Measurements from ENCODE around the gene NCAPH2. TPM values are rescaled to one million over a fixed set of nuclear protein-coding genes. Genes with fewer than 3 reads are reported as not detected.

Gene NCAPH2
- total RNA-seq, 1 experiment from 2014 or later: 39.8 TPM

GRCh38 chr22:50488006-50488677 is 19.9 kb upstream of the NCAPH2 start:
- ChIA-PET CTCF (no interaction called here), POLR2A (no interaction called here)
- H3K9me3 Mint-ChIP-seq (ENCODE audit: unreplicated experiment): no peaks in the 10 kb centered on the region
- intact Hi-C loops (cut with micrococcal nuclease): no loop called here
- H3K4me3 Mint-ChIP-seq (ENCODE audit: unreplicated experiment): no peak overlapping the region
- BruUV-seq (replicated peaks): no TSS peak
- H3K27me3 Mint-ChIP-seq (ENCODE audit: insufficient read depth, unreplicated experiment): no peaks in the 10 kb centered on the region
- DNase-seq (ENCODE audit: unreplicated experiment): no peak
- no peaks in the 10 kb centered on the region for H3K36me3 Mint-ChIP-seq (ENCODE audit: insufficient read depth, unreplicated experiment)
- TF ChIP-seq, protein P1, sequence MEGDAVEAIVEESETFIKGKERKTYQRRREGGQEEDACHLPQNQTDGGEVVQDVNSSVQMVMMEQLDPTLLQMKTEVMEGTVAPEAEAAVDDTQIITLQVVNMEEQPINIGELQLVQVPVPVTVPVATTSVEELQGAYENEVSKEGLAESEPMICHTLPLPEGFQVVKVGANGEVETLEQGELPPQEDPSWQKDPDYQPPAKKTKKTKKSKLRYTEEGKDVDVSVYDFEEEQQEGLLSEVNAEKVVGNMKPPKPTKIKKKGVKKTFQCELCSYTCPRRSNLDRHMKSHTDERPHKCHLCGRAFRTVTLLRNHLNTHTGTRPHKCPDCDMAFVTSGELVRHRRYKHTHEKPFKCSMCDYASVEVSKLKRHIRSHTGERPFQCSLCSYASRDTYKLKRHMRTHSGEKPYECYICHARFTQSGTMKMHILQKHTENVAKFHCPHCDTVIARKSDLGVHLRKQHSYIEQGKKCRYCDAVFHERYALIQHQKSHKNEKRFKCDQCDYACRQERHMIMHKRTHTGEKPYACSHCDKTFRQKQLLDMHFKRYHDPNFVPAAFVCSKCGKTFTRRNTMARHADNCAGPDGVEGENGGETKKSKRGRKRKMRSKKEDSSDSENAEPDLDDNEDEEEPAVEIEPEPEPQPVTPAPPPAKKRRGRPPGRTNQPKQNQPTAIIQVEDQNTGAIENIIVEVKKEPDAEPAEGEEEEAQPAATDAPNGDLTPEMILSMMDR (IDR thresholded peaks at IDR 0.05; ENCODE audit: unreplicated experiment): no peak
- H3K4me1 Mint-ChIP-seq (ENCODE audit: insufficient read depth, unreplicated experiment): peaks cover 15% of the 10 kb centered on the region
- H3K27ac Mint-ChIP-seq (ENCODE audit: low read depth, unreplicated experiment): no peak overlapping the region

GRCh38 chr22:50488886-50489285 is 19.1 kb upstream of the NCAPH2 start:
- no peaks in the 10 kb centered on the region for H3K27me3 Mint-ChIP-seq (ENCODE audit: insufficient read depth, unreplicated experiment)
- CTCF ChIA-PET: interaction anchor here (0.9 kb wide), 1 partner anchor 9 kb away, joined by 4 read pairs; no protein-coding TSS in a partner anchor
- H3K9me3 Mint-ChIP-seq (ENCODE audit: unreplicated experiment): no peaks in the 10 kb centered on the region
- peaks cover 15% of the 10 kb centered on the region for H3K4me1 Mint-ChIP-seq (ENCODE audit: insufficient read depth, unreplicated experiment)
- POLR2A ChIA-PET: no interaction called here
- BruUV-seq (replicated peaks): no TSS peak
- TF ChIP-seq, protein P1 (IDR thresholded peaks at IDR 0.05; ENCODE audit: unreplicated experiment): no peak
- H3K27ac Mint-ChIP-seq (ENCODE audit: low read depth, unreplicated experiment): no peak overlapping the region
- no peak for DNase-seq (ENCODE audit: unreplicated experiment)
- H3K36me3 Mint-ChIP-seq (ENCODE audit: insufficient read depth, unreplicated experiment): no peaks in the 10 kb centered on the region
- intact Hi-C loops (cut with micrococcal nuclease): no loop called here
- H3K4me3 Mint-ChIP-seq (ENCODE audit: unreplicated experiment): no peak overlapping the region

DNA sequence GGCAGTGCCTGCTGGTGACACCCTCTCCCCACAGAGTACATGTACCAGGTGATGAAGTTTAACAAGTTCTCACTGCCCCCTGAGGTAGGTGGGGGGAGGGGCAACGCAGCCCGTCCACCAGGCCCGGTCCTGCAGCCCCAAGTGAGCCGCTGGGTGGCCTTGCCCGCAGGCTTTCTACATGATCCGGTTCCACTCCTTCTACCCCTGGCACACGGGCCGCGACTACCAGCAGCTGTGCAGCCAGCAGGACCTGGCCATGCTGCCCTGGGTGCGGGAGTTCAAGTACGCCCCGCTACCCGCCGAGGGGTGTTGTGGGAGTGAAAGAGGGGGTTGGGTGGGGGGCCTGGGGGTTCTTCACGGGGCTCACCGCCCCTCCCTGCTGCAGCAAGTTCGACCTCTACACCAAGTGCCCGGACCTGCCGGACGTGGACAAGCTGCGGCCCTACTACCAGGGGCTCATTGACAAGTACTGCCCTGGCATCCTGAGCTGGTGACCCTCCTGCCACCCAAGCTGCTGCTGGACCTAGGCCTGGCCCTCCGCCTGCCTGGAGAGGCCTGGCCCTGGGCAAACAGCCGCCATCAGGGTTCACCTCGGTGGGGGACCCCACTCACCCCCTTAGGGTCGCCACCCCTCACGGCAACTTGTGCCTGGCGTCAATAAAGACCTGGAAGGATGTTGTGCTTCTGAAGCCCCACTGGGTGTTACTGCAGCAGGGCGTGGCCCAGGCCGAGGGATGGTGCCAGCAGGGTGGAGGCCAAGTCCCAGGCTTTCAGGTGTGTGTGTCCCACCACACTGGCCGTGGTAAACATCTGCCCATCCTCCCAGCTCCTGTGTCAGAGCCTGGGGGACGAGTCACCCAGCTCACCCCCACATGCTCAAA is 18.4 kb upstream of the NCAPH2 start:
- TF ChIP-seq, protein P1 (IDR thresholded peaks at IDR 0.05; ENCODE audit: unreplicated experiment): no peak
- POLR2A ChIA-PET: no interaction called here
- no peak for DNase-seq (ENCODE audit: unreplicated experiment)
- no peaks in the 10 kb centered on the region for H3K36me3 Mint-ChIP-seq (ENCODE audit: insufficient read depth, unreplicated experiment)
- intact Hi-C loops (cut with micrococcal nuclease): loop anchor here (10.0 kb wide), 1 partner anchor 345 kb away; no protein-coding TSS in a partner anchor
- H3K4me3 Mint-ChIP-seq (ENCODE audit: unreplicated experiment): no peak overlapping the region
- CTCF ChIA-PET: interaction anchor here (0.9 kb wide), 1 partner anchor 9 kb away, joined by 4 read pairs; no protein-coding TSS in a partner anchor
- peaks cover 15% of the 10 kb centered on the region for H3K4me1 Mint-ChIP-seq (ENCODE audit: insufficient read depth, unreplicated experiment)
- no peaks in the 10 kb centered on the region for H3K27me3 Mint-ChIP-seq (ENCODE audit: insufficient read depth, unreplicated experiment)
- H3K9me3 Mint-ChIP-seq (ENCODE audit: unreplicated experiment): no peaks in the 10 kb centered on the region
- BruUV-seq (replicated peaks): no TSS peak
- no peak overlapping the region for H3K27ac Mint-ChIP-seq (ENCODE audit: low read depth, unreplicated experiment)

Measured in MCF 10A (cell line).